Upper lobe of left lung (tissue), 6 donors: ENCODE data around the gene PTPRG. TPM values are rescaled to one million over a fixed set of nuclear protein-coding genes. Genes with fewer than 3 reads are reported as not detected.

ENCODE experiments used
- ATAC-seq, 2 donors: fragments of 200-7000 bp; cut with Tn5 transposase; one replicate each; pipeline ENCODE4 v1.9.1; 2022; ENCODE audit warnings: mild to moderate bottlenecking in 2 of 2, moderate library complexity in 2 of 2; ENCODE audit not compliant: low FRiP score in 2 of 2
- DNase-seq, 2 donors: peaks; one replicate each; pipeline ENCODE4 v3.0.0-alpha.2; 2019 to 2020
- H3K27ac ChIP-seq, 4 donors: fragments of 200-600 bp; sonication (generic); one replicate each; pipeline ENCODE4 v1.5.1; 2016 to 2019
- H3K27me3 ChIP-seq, 4 donors: fragments of 200-600 bp; sonication (generic); one replicate each; pipeline ENCODE4 v1.5.1; 2017 to 2019
- H3K36me3 ChIP-seq, 4 donors: fragments of 200-600 bp; sonication (generic); one replicate each; pipeline ENCODE4 v1.5.1; 2016 to 2019
- H3K4me1 ChIP-seq, 4 donors: fragments of 200-600 bp; sonication (generic); one replicate each; pipeline ENCODE4 v1.5.1; 2018 to 2019
- H3K4me3 ChIP-seq, 4 donors: fragments of 200-600 bp; sonication (generic); one replicate each; pipeline ENCODE4 v1.5.1; 2017 to 2019; ENCODE audit warnings: mild to moderate bottlenecking in 2 of 4, moderate library complexity in 1 of 4
- H3K9me3 ChIP-seq, 4 donors: fragments of 200-600 bp; sonication (generic); one replicate each; pipeline ENCODE4 v1.5.1; 2018 to 2019
- EP300 ChIP-seq, 4 donors: sonication (generic); formaldehyde crosslinking; IDR thresholded peaks; one replicate each; pipeline ENCODE4 v1.5.1; 2017; ENCODE audit warnings: antibody characterized with exemption in 4 of 4, control low read depth in 2 of 4
- POLR2A ChIP-seq, 4 donors: fragments of 450-650 bp; IDR thresholded peaks; one replicate each; pipeline ENCODE4 v1.5.1; 2016 to 2017; ENCODE audit warnings: antibody characterized with exemption in 4 of 4, mild to moderate bottlenecking in 2 of 4
- POLR2AphosphoS5 ChIP-seq, 2 donors: sonication (generic); formaldehyde crosslinking; IDR thresholded peaks; one replicate each; pipeline ENCODE4 v1.5.1; 2017; ENCODE audit warnings: antibody characterized with exemption in 2 of 2
- WGBS, 2 donors: methylation state at CpG; one replicate each; pipeline ENCODE4 v1.1.5; 2017 to 2018; 5-methylcytosine and 5-hydroxymethylcytosine counted together
- total RNA-seq, 6 donors: library from RNA; depleted of rRNA in 4 of 6; stranded (reverse); fragments of >200 nt in 4 of 6; gene quantifications; one replicate each; pipeline versions ENCODE4 v1.1.0 to v1.2.1, GENCODE V29; 2016 to 2021
- TF ChIP-seq, protein P1 (sequence below), 6 experiments: fragments of 450-650 bp in 4 of 6; fragments of 200-600 bp in 2 of 6; sonication (generic) in 2 of 6; IDR thresholded peaks; one replicate each; pipeline ENCODE4 v1.5.1; 2016 to 2019; ENCODE audit warnings: antibody characterized with exemption in 6 of 6
- donor health status: DM: no; HTN: no; CAD: no; lungs with moderate emphysema.
- donor health status: DM: no; HTN: yes; CAD: no; lungs with severe emphysema.

The PTPRG gene
- total RNA-seq, 6 donors from 2014 or later = 58.7 to 101 (median 68.8) TPM

DNA sequence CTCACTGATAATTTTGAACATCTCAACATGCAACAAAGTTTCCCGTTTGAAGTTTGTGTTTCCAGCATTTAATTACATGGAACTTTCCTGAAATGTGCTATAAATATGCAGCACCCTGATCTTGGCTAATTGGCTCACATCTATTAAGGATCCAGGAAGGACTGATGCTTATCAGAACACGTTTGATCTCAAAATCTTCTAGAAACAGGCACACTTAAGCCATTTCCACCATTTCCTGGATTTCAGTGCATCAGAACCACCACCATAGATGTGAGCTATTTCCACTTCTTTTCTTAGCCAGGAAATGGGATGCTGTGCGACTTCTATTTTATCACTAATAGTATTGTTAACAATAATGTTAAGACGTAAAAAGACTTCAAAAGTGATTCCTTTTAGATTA, 583.1 kb downstream of the PTPRG start:
- DNase-seq (no peak), ATAC-seq (no peak)
- TF ChIP-seq POLR2AphosphoS5 (IDR thresholded peaks at IDR 0.05) (peak in 1 of 2 donors; percentile 61), POLR2A (IDR thresholded peaks at IDR 0.05) (no peak), EP300 (IDR thresholded peaks at IDR 0.05) (peak in 1 of 4 donors; percentile 3)
- TF ChIP-seq, protein P1, sequence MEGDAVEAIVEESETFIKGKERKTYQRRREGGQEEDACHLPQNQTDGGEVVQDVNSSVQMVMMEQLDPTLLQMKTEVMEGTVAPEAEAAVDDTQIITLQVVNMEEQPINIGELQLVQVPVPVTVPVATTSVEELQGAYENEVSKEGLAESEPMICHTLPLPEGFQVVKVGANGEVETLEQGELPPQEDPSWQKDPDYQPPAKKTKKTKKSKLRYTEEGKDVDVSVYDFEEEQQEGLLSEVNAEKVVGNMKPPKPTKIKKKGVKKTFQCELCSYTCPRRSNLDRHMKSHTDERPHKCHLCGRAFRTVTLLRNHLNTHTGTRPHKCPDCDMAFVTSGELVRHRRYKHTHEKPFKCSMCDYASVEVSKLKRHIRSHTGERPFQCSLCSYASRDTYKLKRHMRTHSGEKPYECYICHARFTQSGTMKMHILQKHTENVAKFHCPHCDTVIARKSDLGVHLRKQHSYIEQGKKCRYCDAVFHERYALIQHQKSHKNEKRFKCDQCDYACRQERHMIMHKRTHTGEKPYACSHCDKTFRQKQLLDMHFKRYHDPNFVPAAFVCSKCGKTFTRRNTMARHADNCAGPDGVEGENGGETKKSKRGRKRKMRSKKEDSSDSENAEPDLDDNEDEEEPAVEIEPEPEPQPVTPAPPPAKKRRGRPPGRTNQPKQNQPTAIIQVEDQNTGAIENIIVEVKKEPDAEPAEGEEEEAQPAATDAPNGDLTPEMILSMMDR (IDR thresholded peaks at IDR 0.05) = no peak
- Histone ChIP-seq H3K4me1 (peaks cover 0 to 8% (median 2%) of the 10 kb centered on the region in 4 donors), H3K27ac (peak overlapping the region in 1 of 4 donors; percentile 58), H3K4me3 (no peak overlapping the region), H3K9me3 (no peaks in the 10 kb centered on the region), H3K36me3 (no peaks in the 10 kb centered on the region), H3K27me3 (no peaks in the 10 kb centered on the region)
- WGBS, 2 donors = 41 to 47% methylated on average over 4 of the region's 4 CpGs

DNA sequence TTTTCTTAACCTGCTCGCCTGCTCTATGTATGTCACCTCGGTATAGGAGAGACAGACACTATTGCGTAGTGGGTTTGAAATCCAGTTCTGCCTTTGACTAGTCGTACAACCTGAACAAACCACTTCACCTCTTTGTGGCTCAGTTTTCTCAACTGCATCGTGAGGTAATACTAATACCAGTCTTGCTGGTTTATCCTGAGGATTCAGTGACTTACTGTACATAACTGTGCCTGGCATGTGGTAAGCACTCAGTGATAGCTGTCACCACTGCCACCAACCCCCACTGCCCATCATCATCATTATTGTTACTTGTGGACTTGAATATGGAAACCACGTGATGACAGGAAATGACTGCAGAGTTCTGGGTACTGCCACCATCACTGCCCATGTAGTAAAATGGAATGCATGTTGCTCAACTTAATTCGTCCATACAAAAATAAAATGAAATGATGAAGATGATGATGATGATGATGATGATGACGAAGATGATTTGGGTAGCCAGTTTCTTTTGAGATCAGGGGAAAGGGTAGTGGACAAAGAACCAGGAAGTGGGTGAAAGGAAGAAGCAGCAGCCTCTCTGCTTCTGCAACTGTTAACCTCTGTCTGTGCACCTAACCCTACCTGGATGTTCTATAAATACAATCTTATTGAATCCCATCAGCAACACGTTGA, 583.9 kb downstream of the PTPRG start:
- Histone ChIP-seq H3K27me3 (no peaks in the 10 kb centered on the region), H3K36me3 (no peaks in the 10 kb centered on the region), H3K4me3 (no peak overlapping the region), H3K27ac (peak overlapping the region in 2 of 4 donors; percentile 13 to 58), H3K4me1 (peaks cover 0 to 12% (median 2%) of the 10 kb centered on the region in 4 donors), H3K9me3 (no peaks in the 10 kb centered on the region)
- TF ChIP-seq EP300 (IDR thresholded peaks at IDR 0.05) (no peak), POLR2A (IDR thresholded peaks at IDR 0.05) (no peak), POLR2AphosphoS5 (IDR thresholded peaks at IDR 0.05) (no peak)
- TF ChIP-seq, protein P1 (IDR thresholded peaks at IDR 0.05) = no peak
- DNase-seq (no peak), ATAC-seq (no peak)
- 71 to 78% methylated on average over 9 of the region's 9 CpGs for WGBS, 2 donors

DNA sequence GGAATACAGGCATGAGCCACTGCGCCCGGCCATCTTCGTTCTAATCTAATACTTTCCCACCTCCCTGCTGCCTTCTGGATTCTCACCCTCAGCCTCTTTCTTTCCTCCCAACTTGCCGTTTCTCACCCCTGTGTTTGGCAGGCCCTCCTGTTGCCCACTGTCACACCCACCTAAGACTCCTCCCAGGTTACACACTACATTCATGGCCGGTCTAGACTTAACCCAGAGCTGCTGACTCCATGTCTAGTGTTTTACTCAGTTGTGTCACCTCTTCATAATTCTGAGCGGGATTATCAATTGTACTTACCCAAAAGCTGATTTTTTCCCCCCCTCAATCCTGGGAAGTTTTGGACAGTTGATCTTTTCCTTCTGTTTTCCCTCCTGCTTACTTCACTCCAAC, 588.2 kb downstream of the PTPRG start:
- H3K4me1 ChIP-seq = peaks cover 0 to 9% (median 2%) of the 10 kb centered on the region in 4 donors
- no peak for DNase-seq
- no peaks in the 10 kb centered on the region for H3K9me3 ChIP-seq
- TF ChIP-seq POLR2A (IDR thresholded peaks at IDR 0.05) = no peak
- TF ChIP-seq, protein P1 (IDR thresholded peaks at IDR 0.05) = no peak
- TF ChIP-seq POLR2AphosphoS5 (IDR thresholded peaks at IDR 0.05) = no peak
- no peak for TF ChIP-seq EP300 (IDR thresholded peaks at IDR 0.05)
- H3K27me3 ChIP-seq = no peaks in the 10 kb centered on the region
- no peaks in the 10 kb centered on the region for H3K36me3 ChIP-seq
- 93 to 94% methylated on average over 6 of the region's 6 CpGs for WGBS, 2 donors
- ATAC-seq = peak; percentile 42 to 68
- peak overlapping the region in 2 of 4 donors; percentile 16 to 46 for H3K27ac ChIP-seq
- no peak overlapping the region for H3K4me3 ChIP-seq

DNA sequence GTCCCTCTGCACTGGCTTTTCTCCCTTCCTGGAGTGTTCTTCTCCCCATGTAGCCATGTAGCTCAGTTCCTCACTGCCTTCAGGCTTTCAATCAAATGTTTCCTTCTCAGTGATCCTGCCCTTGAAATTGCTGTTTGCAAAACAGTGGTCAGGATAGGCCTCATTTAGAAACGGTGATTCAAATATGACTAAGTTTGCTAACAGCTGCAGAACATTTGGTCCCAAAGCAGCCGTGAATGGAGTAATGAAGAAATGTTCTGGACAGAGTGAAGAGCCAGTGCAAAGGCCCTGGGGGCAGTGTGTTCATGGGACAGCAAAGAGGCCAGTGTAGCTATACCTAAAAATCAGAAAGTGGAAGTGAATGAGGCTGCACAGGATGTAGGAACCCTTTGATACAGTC, 588.6 kb downstream of the PTPRG start:
- TF ChIP-seq, protein P1 (IDR thresholded peaks at IDR 0.05) = no peak
- TF ChIP-seq POLR2A (IDR thresholded peaks at IDR 0.05) (no peak), POLR2AphosphoS5 (IDR thresholded peaks at IDR 0.05) (peak in 1 of 2 donors; percentile 35)
- Histone ChIP-seq H3K27ac (peak overlapping the region in 1 of 4 donors; percentile 46), H3K36me3 (no peaks in the 10 kb centered on the region), H3K4me3 (no peak overlapping the region), H3K4me1 (peaks cover 0 to 9% (median 2%) of the 10 kb centered on the region in 4 donors), H3K9me3 (no peaks in the 10 kb centered on the region), H3K27me3 (no peaks in the 10 kb centered on the region)
- no peak for DNase-seq
- peak in 1 of 2 donors; percentile 48 for ATAC-seq
- 71 to 75% methylated on average over 2 of the region's 2 CpGs for WGBS, 2 donors

DNA sequence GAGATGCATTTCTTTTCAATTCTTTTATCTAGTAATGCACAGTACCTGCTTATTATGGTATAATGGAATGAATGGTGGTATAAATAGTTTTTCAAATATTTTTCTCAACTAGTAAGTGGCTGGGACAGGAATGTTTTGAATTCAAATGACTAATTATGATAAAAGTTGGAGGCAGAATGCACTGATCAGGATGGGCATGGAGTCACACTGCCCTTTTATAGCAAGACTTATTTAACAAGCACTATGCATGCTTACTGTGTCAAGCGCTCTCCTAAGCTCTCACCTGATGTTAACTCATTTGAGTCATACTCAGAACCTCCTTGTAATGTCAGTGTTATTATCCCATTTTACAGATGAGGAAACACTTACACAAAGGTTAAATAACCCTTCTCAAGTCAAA, 590.2 kb downstream of the PTPRG start:
- H3K9me3 ChIP-seq = no peaks in the 10 kb centered on the region
- TF ChIP-seq, protein P1 (IDR thresholded peaks at IDR 0.05) = no peak
- no peak for TF ChIP-seq POLR2AphosphoS5 (IDR thresholded peaks at IDR 0.05)
- no peak for TF ChIP-seq EP300 (IDR thresholded peaks at IDR 0.05)
- TF ChIP-seq POLR2A (IDR thresholded peaks at IDR 0.05) = no peak
- WGBS, 2 donors = 93 to 100% methylated on average over 1 of the region's 1 CpG
- peaks cover 0 to 9% (median 0%) of the 10 kb centered on the region in 4 donors for H3K4me1 ChIP-seq
- no peaks in the 10 kb centered on the region for H3K27me3 ChIP-seq
- no peaks in the 10 kb centered on the region for H3K36me3 ChIP-seq
- no peak for ATAC-seq
- H3K27ac ChIP-seq = no peak overlapping the region
- DNase-seq = no peak
- H3K4me3 ChIP-seq = no peak overlapping the region
